ENCODE results near the gene ITIH3. TPM values are rescaled to one million over a fixed set of nuclear protein-coding genes. Genes with fewer than 3 reads are reported as not detected.

Gene ITIH3
- total RNA-seq, 1 experiment from 2014 or later: 0.37 TPM

- TF ChIP-seq ERG (CRISPR knock-in tag; IDR thresholded peaks at IDR 0.05): no peak
Measured at GRCh38 chr3:52857133-52857532, 62.5 kb downstream of the ITIH3 start (continued).

- no peak overlapping the region for H3K27ac Mint-ChIP-seq
- ChIA-PET CTCF (no interaction called here), POLR2A (no interaction called here)
- no peak for ATAC-seq
- DNase-seq (ENCODE audit: low spot score): no peak
- peaks cover 3% of the 10 kb centered on the region; the same call in 1 of the 2 replicates for H3K9me3 Mint-ChIP-seq
- peaks cover 6% of the 10 kb centered on the region for H3K36me3 Mint-ChIP-seq
- H3K4me3 Mint-ChIP-seq: no peak overlapping the region
- H3K4me1 Mint-ChIP-seq: no peaks in the 10 kb centered on the region
- no peaks in the 10 kb centered on the region for H3K27me3 Mint-ChIP-seq (ENCODE audit: low read depth)
- no peak for TF ChIP-seq ETV6 (CRISPR knock-in tag; IDR thresholded peaks at IDR 0.05)
- no peak for TF ChIP-seq AR (CRISPR knock-in tag; IDR thresholded peaks at IDR 0.05)
- no peak for TF ChIP-seq EMX1 (CRISPR knock-in tag; IDR thresholded peaks at IDR 0.05)
- no peak for TF ChIP-seq IRF1 (CRISPR knock-in tag; IDR thresholded peaks at IDR 0.05)
- TF ChIP-seq SMAD3 (CRISPR knock-in tag; IDR thresholded peaks at IDR 0.05; ENCODE audit: borderline replicate concordance): no peak
- no peak for TF ChIP-seq ZNF425 (CRISPR knock-in tag; conservative IDR thresholded peaks at IDR 0.05)
- no peak for TF ChIP-seq NFE2L1 (CRISPR knock-in tag; IDR thresholded peaks at IDR 0.05)
- no peak for TF ChIP-seq TEAD1 (CRISPR knock-in tag; IDR thresholded peaks at IDR 0.05)
Measured at GRCh38 chr3:52857864-52858263, 63.3 kb downstream of the ITIH3 start.

Small RNA genes within 50 kb of the gene (microRNA-seq; reads per million reads assigned to microRNA genes)
- gene MIR8064 (ENCODE audit: borderline number of aligned reads): not detected

Other genes with a start within 250 kb of the ITIH3 start
- 44.3 to 48.8 TPM (median 48.8 TPM) in 3 replicates for gene PBRM1, start 108.9 kb upstream of the ITIH3 start, total RNA-seq (2021)
- 131 to 180 TPM (median 133 TPM) in 3 replicates for gene GNL3, start 108.8 kb upstream of the ITIH3 start, total RNA-seq (2021)
- 41.2 to 46.0 TPM (median 43.8 TPM) in 3 replicates for gene GLT8D1, start 89.0 kb upstream of the ITIH3 start, total RNA-seq (2021)
- gene SPCS1, start 88.7 kb upstream of the ITIH3 start, total RNA-seq (2021): 92.5 to 101 TPM (median 98.5 TPM) in 3 replicates
- 30.3 to 31.4 TPM (median 31.2 TPM) in 3 replicates for gene NEK4, start 23.9 kb upstream of the ITIH3 start, total RNA-seq (2021)
- gene ITIH1, start 17.2 kb upstream of the ITIH3 start, total RNA-seq (2021): 0.26 to 0.69 TPM (median 0.50 TPM) in 3 replicates
- 2.4 to 6.2 TPM (median 3.9 TPM) in 3 replicates for gene ITIH4, start 35.9 kb downstream of the ITIH3 start, total RNA-seq (2021)
- gene MUSTN1, start 40.2 kb downstream of the ITIH3 start, total RNA-seq (2021): 2.7 to 4.2 TPM (median 3.3 TPM) in 3 replicates
- 27.1 to 35.5 TPM (median 28.4 TPM) in 3 replicates for gene STIMATE, start 102.8 kb downstream of the ITIH3 start, total RNA-seq (2021)

All from WTC11 (cell line).